HepG2 (cell line): Measurements from ENCODE around the gene MRI1. TPM values are rescaled to one million over a fixed set of nuclear protein-coding genes. Genes with fewer than 3 reads are reported as not detected.

Source experiments
- ARHGAP35 ChIP-seq: sonication (generic); formaldehyde crosslinking; IDR thresholded peaks from 2 replicates; pipeline ENCODE4 v1.9.0; 2022; ENCODE audit warnings: mild to moderate bottlenecking, inconsistent platforms, moderate library complexity, missing genetic modification reagents, borderline replicate concordance
- CREM ChIP-seq, 2 experiments: sonication (generic) in 1 of 2; formaldehyde crosslinking in 1 of 2; IDR thresholded peaks; 2 replicates each; pipeline versions ENCODE4 v1.4.0 to v1.6.1; 2016 to 2020; ENCODE audit warnings: antibody characterized with exemption in 1 of 2, mild to moderate bottlenecking in 1 of 2, missing genetic modification reagents in 1 of 2
- GMEB2 ChIP-seq: IDR thresholded peaks from 2 replicates; pipeline ENCODE4 v1.6.1; 2016; ENCODE audit warnings: missing biosample characterization, missing genetic modification reagents, low read depth
- MYPOP ChIP-seq: sonication (generic); formaldehyde crosslinking; IDR thresholded peaks from 2 replicates; pipeline ENCODE4 v1.8.1; 2023; ENCODE audit warnings: mild to moderate bottlenecking, moderate library complexity, missing genetic modification reagents
- NCOR1 ChIP-seq: fragments of 200-600 bp; sonication (generic); IDR thresholded peaks from 2 replicates; pipeline ENCODE4 v1.7.0; 2017; ENCODE audit warnings: antibody characterized with exemption, low read length, borderline replicate concordance
- NR2F1 ChIP-seq, 2 experiments: fragments of 450-650 bp in 1 of 2; formaldehyde crosslinking in 1 of 2; IDR thresholded peaks; 2 replicates each; pipeline versions ENCODE4 v1.5.0 to v1.6.1; 2016 to 2020; ENCODE audit warnings: mild to moderate bottlenecking in 1 of 2, missing compliant biosample characterization in 1 of 2, missing genetic modification reagents in 1 of 2, moderate library complexity in 1 of 2
- RCOR2 ChIP-seq: IDR thresholded peaks from 2 replicates; pipeline ENCODE4 v1.6.1; 2016; ENCODE audit warnings: missing biosample characterization, missing genetic modification reagents
- RNF2 ChIP-seq: fragments of 450-650 bp; conservative IDR thresholded peaks from 2 replicates; pipeline ENCODE4 v1.6.1; 2016; ENCODE audit warnings: low read depth
- SMYD3 ChIP-seq: sonication (generic); formaldehyde crosslinking; IDR thresholded peaks from 2 replicates; pipeline ENCODE4 v1.8.1; 2023; ENCODE audit warnings: mild to moderate bottlenecking, missing genetic modification reagents
- THAP8 ChIP-seq: sonication (generic); formaldehyde crosslinking; IDR thresholded peaks from 2 replicates; pipeline ENCODE4 v1.5.1; 2020; ENCODE audit warnings: missing genetic modification reagents, mild to moderate bottlenecking, borderline replicate concordance
- YEATS4 ChIP-seq: sonication (generic); formaldehyde crosslinking; IDR thresholded peaks from 2 replicates; pipeline ENCODE4 v1.4.0; 2020; ENCODE audit warnings: missing genetic modification reagents, borderline replicate concordance
- ZBTB7B ChIP-seq: sonication (generic); formaldehyde crosslinking; IDR thresholded peaks from 2 replicates; pipeline ENCODE4 v1.4.0; 2020; ENCODE audit warnings: missing genetic modification reagents
- ZHX2 ChIP-seq, 2 experiments: sonication (generic) in 1 of 2; formaldehyde crosslinking in 1 of 2; IDR thresholded peaks; 2 replicates each; pipeline versions ENCODE4 v1.6.1 to v1.9.0; 2014 to 2022; ENCODE audit warnings: antibody characterized with exemption in 1 of 2, borderline replicate concordance in 1 of 2, inconsistent platforms in 1 of 2, low read depth in 1 of 2, missing genetic modification reagents in 1 of 2
- ZNF24 ChIP-seq: fragments of 450-650 bp; IDR thresholded peaks from 2 replicates; pipeline ENCODE4 v1.6.1; 2017; ENCODE audit warnings: antibody characterized with exemption, mild to moderate bottlenecking
- ZNF317 ChIP-seq: sonication (generic); formaldehyde crosslinking; IDR thresholded peaks from 2 replicates; pipeline ENCODE4 v1.5.0; 2020; ENCODE audit warnings: mild to moderate bottlenecking, missing genetic modification reagents
- ZNF430 ChIP-seq: sonication (generic); formaldehyde crosslinking; IDR thresholded peaks from 2 replicates; pipeline ENCODE4 v1.9.0; 2021; ENCODE audit warnings: mild to moderate bottlenecking, missing genetic modification reagents
- ZNF556 ChIP-seq: sonication (generic); formaldehyde crosslinking; IDR thresholded peaks from 2 replicates; pipeline ENCODE4 v1.4.0; 2020; ENCODE audit warnings: mild to moderate bottlenecking, missing genetic modification reagents, borderline replicate concordance
- ZNF776 ChIP-seq: sonication (generic); formaldehyde crosslinking; IDR thresholded peaks from 2 replicates; pipeline ENCODE4 v1.4.0; 2020; ENCODE audit warnings: mild to moderate bottlenecking, missing genetic modification reagents
- ZSCAN31 ChIP-seq: sonication (generic); formaldehyde crosslinking; IDR thresholded peaks from 2 replicates; pipeline ENCODE4 v1.5.0; 2020; ENCODE audit warnings: low read depth, mild to moderate bottlenecking, missing genetic modification reagents
- polyA plus RNA-seq, 8 experiments: library from polyadenylated mRNA; depleted of rRNA in 3 of 8; stranded (reverse) in 7 of 8; unstranded in 1 of 8; fragments of >200 nt; fragmentation: Illumina TruSeq in 4 of 8; extraction: Trizol in 4 of 8; gene quantifications; 2 replicates each; pipeline versions ENCODE4 v1.2.1 to v1.2.3, GENCODE V29; 2011 to 2016; ENCODE audit warnings: low read depth in 4 of 8, missing spikeins in 1 of 8, mixed read lengths in 1 of 8; ENCODE audit not compliant: insufficient read depth in 1 of 8
- total RNA-seq, 5 experiments: library from RNA; depleted of rRNA; stranded (reverse); fragments of >200 nt; fragmentation: Illumina TruSeq; extraction: Trizol; gene quantifications; 2 replicates each; pipeline ENCODE4 v1.2.3, GENCODE V29; 2016; ENCODE audit warnings: low read depth in 1 of 5

Gene MRI1
- total and polyA plus RNA-seq, 2 of the 13 experiments (the other 11 are each of a cell fraction or from before 2014, with no cell fraction given), result 20.1 to 20.6 TPM

GRCh38 chr19:13731147-13731964 is 33.0 kb upstream of the MRI1 start (continued):
- TF ChIP-seq ZHX2 (IDR thresholded peaks at IDR 0.05; ENCODE audit: low read depth), result no peak
- TF ChIP-seq ZHX2 (CRISPR knock-in tag; IDR thresholded peaks at IDR 0.05; ENCODE audit: borderline replicate concordance), result no peak; the same call in 1 of the 2 replicates
- 0 out of 4 replicates have a peak, but pooled peaks of 1 of the 2 experiments have one; percentile 15 for TF ChIP-seq NR2F1 (CRISPR knock-in tag; IDR thresholded peaks at IDR 0.05)
- no peak for TF ChIP-seq GMEB2 (CRISPR knock-in tag)
- peak; percentile 43 for TF ChIP-seq CREM (IDR thresholded peaks at IDR 0.05)
- TF ChIP-seq CREM (CRISPR knock-in tag; IDR thresholded peaks at IDR 0.05), result no peak
- TF ChIP-seq RCOR2, result no peak
- TF ChIP-seq ZNF776 (CRISPR knock-in tag), result no peak
- TF ChIP-seq ZSCAN31 (CRISPR knock-in tag), result 0 out of 2 replicates have a peak, but pooled peaks have one; percentile 39
- peak; percentile 64; the same call in 1 of the 2 replicates for TF ChIP-seq YEATS4 (CRISPR knock-in tag)
- no peak for TF ChIP-seq RNF2
- peak; percentile 52; the same call in 1 of the 2 replicates for TF ChIP-seq ZNF317 (CRISPR knock-in tag)
- TF ChIP-seq SMYD3, result no peak
- no peak for TF ChIP-seq ZNF24
- TF ChIP-seq ARHGAP35 (CRISPR knock-in tag), result peak; percentile 40; the same call in 1 of the 2 replicates
- peak; percentile 99 for TF ChIP-seq MYPOP (CRISPR knock-in tag)
- TF ChIP-seq ZNF556 (CRISPR knock-in tag), result no peak
- no peak for TF ChIP-seq ZBTB7B
- no peak for TF ChIP-seq ZNF430 (CRISPR knock-in tag)
- no peak for TF ChIP-seq NCOR1
- TF ChIP-seq THAP8, result no peak
